Activated CD8-positive, alpha-beta memory T cell treated with anti-CD3 and anti-CD28 coated beads, Interleukin-2, amount 50 U/mL, for 1 hour (primary cell): ENCODE measurements around the gene LPIN1.
"Not testable (repeated sequence)": the region's sequence is repeated elsewhere in the genome, so short reads cannot be mapped to it uniquely, and the experiment has no call there.

Experiments used
- DNase-seq: peaks from one replicate; pipeline ENCODE4 v3.0.0-alpha.2; 2020; ENCODE audit errors: extremely low read depth

Gene LPIN1

GRCh38 chr2:11744631-11745394 lies 1.6 kb upstream of the LPIN1 start:
- no peak for DNase-seq

GRCh38 chr2:11745613-11746375 lies 638 bp upstream of the LPIN1 start:
- no peak for DNase-seq

- no peak for DNase-seq
Measured at GRCh38 chr2:11746807-11747459, 501 bp downstream of the LPIN1 start.

- DNase-seq, result no peak
Measured at GRCh38 chr2:11748018-11748860, 1.8 kb downstream of the LPIN1 start.

GRCh38 chr2:11748861-11749645 lies 2.6 kb downstream of the LPIN1 start:
- no peak for DNase-seq

- DNase-seq, result no peak
Measured at GRCh38 chr2:11749646-11750349, 3.4 kb downstream of the LPIN1 start.

- DNase-seq, result no peak
Measured at GRCh38 chr2:11750422-11750821, 4.0 kb downstream of the LPIN1 start.

GRCh38 chr2:11750917-11751316 lies 4.5 kb downstream of the LPIN1 start:
- no peak for DNase-seq

GRCh38 chr2:11752906-11753305 lies 6.5 kb downstream of the LPIN1 start:
- DNase-seq, result no peak

- no peak for DNase-seq
Measured at GRCh38 chr2:11753452-11753885, 7.0 kb downstream of the LPIN1 start.

GRCh38 chr2:11753886-11754699 lies 7.7 kb downstream of the LPIN1 start:
- DNase-seq, result peak; percentile 61

- no peak for DNase-seq
Measured at GRCh38 chr2:11754700-11755015, 8.2 kb downstream of the LPIN1 start.

- DNase-seq, result no peak
Measured at GRCh38 chr2:11757101-11757500, 10.7 kb downstream of the LPIN1 start.

- DNase-seq, result no peak
Measured at GRCh38 chr2:11758187-11758586, 11.8 kb downstream of the LPIN1 start.

GRCh38 chr2:11758647-11759046 lies 12.2 kb downstream of the LPIN1 start:
- no peak for DNase-seq

- DNase-seq, result not testable (repeated sequence)
Measured at GRCh38 chr2:11759182-11759975, 12.9 kb downstream of the LPIN1 start.

GRCh38 chr2:11761259-11761658 lies 14.8 kb downstream of the LPIN1 start:
- no peak for DNase-seq

- no peak for DNase-seq
Measured at GRCh38 chr2:11762031-11762430, 15.6 kb downstream of the LPIN1 start.
